SK-MEL-5 (cell line): Measurements from ENCODE around the gene IST1. TPM values are rescaled to one million over a fixed set of nuclear protein-coding genes. Genes with fewer than 3 reads are reported as not detected.
A peak's percentile ranks its signal among the peaks of the same experiment; 100 is the strongest.

Experiments used
- DNase-seq: peaks from one replicate; pipeline ENCODE4 v3.0.0-alpha.2; 2016; ENCODE audit warnings: low read depth, low spot score
- in situ Hi-C: cut with HindIII; loops from 2 replicates; pipeline ENCODE4 v1.10.0; 2016; ENCODE audit warnings: low sequenced_read_pairs, high pct_unique_total_duplicates, low pct_unique_long_range_greater_than_20kb
- total RNA-seq: library from RNA; depleted of rRNA; stranded (reverse); fragments of >200 nt; shearing (Covaris generic); gene quantifications from 2 replicates; pipeline ENCODE4 v1.2.3, GENCODE V29; 2014

Gene IST1
- total RNA-seq, 1 experiment from 2014 or later, result 163 TPM

- no peak for DNase-seq
- in situ Hi-C loops, result no loop called here
Observed at GRCh38 chr16:71933913-71934695, 38.8 kb downstream of the IST1 start.

- no peak for DNase-seq
- in situ Hi-C loops, result no loop called here
Observed at GRCh38 chr16:71937868-71938510, 42.7 kb downstream of the IST1 start.

GRCh38 chr16:71943887-71944286 lies 48.6 kb downstream of the IST1 start:
- in situ Hi-C loops, result no loop called here
- no peak for DNase-seq

- in situ Hi-C loops, result no loop called here
- no peak for DNase-seq
Observed at GRCh38 chr16:71945616-71946015, 50.3 kb downstream of the IST1 start.

GRCh38 chr16:71952825-71953224 lies 57.5 kb downstream of the IST1 start:
- in situ Hi-C loops, result no loop called here
- DNase-seq, result no peak

GRCh38 chr16:71954180-71954579 lies 58.8 kb downstream of the IST1 start:
- DNase-seq, result no peak
- in situ Hi-C loops, result no loop called here

- in situ Hi-C loops, result no loop called here
- peak; percentile 69 for DNase-seq
Observed at GRCh38 chr16:71954699-71955195, 59.4 kb downstream of the IST1 start.

GRCh38 chr16:71956486-71956885 lies 61.2 kb downstream of the IST1 start:
- in situ Hi-C loops, result no loop called here
- no peak for DNase-seq

- in situ Hi-C loops, result no loop called here
- DNase-seq, result peak; percentile 95
Observed at GRCh38 chr16:71961066-71962039, 66.0 kb downstream of the IST1 start.

GRCh38 chr16:71963125-71963875 lies 68.0 kb downstream of the IST1 start:
- no peak for DNase-seq
- in situ Hi-C loops, result no loop called here

GRCh38 chr16:71965223-71965622 lies 69.9 kb downstream of the IST1 start:
- in situ Hi-C loops, result no loop called here

GRCh38 chr16:71966932-71967331 lies 71.6 kb downstream of the IST1 start:
- no peak for DNase-seq
- in situ Hi-C loops, result no loop called here

More at GRCh38 chr16:71965223-71965622, 69.9 kb downstream of the IST1 start:
- DNase-seq, result no peak

- DNase-seq, result no peak
- in situ Hi-C loops, result no loop called here
Observed at GRCh38 chr16:71969353-71969752, 74.0 kb downstream of the IST1 start.

- DNase-seq, result no peak
- in situ Hi-C loops, result no loop called here
Observed at GRCh38 chr16:71971571-71971970, 76.2 kb downstream of the IST1 start.

- in situ Hi-C loops, result no loop called here
- no peak for DNase-seq
Observed at GRCh38 chr16:71972356-71972755, 77.0 kb downstream of the IST1 start.

- in situ Hi-C loops, result no loop called here
- no peak for DNase-seq
Observed at GRCh38 chr16:71973001-71973400, 77.7 kb downstream of the IST1 start.

- DNase-seq, result no peak
- in situ Hi-C loops, result no loop called here
Observed at GRCh38 chr16:71974068-71974818, 78.9 kb downstream of the IST1 start.
